GM12878 (cell line): ENCODE measurements around the gene GPC3.

ENCODE experiments used
- BRCA1 ChIP-seq: IDR thresholded peaks from 2 replicates; pipeline ENCODE4 v1.6.1; 2011; ENCODE audit warnings: low read depth, low read length, improper control_type of control experiment
- CBFB ChIP-seq: IDR thresholded peaks from 2 replicates; pipeline ENCODE4 v1.6.1; 2016; ENCODE audit warnings: antibody characterized with exemption, low read depth
- EP300 ChIP-seq, 2 experiments: fragments of 150-350 bp in 1 of 2; IDR thresholded peaks; 2 replicates each; pipeline ENCODE4 v1.6.1; 2011 to 2012; ENCODE audit warnings: low read depth in 2 of 2, low read length in 2 of 2, borderline replicate concordance in 1 of 2, improper control_type of control experiment in 1 of 2, inconsistent platforms in 1 of 2; ENCODE audit not compliant: control insufficient read depth in 1 of 2
- ESRRA ChIP-seq: IDR thresholded peaks from 2 replicates; pipeline ENCODE4 v1.6.1; 2012; ENCODE audit warnings: mild to moderate bottlenecking, low read length, improper control_type of control experiment
- POLR2AphosphoS2 ChIP-seq: IDR thresholded peaks from 2 replicates; pipeline ENCODE4 v1.6.1; 2011; ENCODE audit warnings: low read depth, mild to moderate bottlenecking, low read length, improper control_type of control experiment, moderate library complexity
- POU2F2 ChIP-seq: IDR thresholded peaks from 3 replicates; pipeline ENCODE4 v1.6.1; 2011; ENCODE audit warnings: low read depth, mild to moderate bottlenecking, low read length, borderline replicate concordance
- RAD21 ChIP-seq: IDR thresholded peaks from 2 replicates; pipeline ENCODE4 v1.6.1; 2011; ENCODE audit warnings: mild to moderate bottlenecking, low read depth, low read length, moderate library complexity; ENCODE audit not compliant: insufficient read depth
- RAD51 ChIP-seq: fragments of 450-650 bp; IDR thresholded peaks from 2 replicates; pipeline ENCODE4 v1.6.1; 2016; ENCODE audit warnings: moderate library complexity, mild to moderate bottlenecking, inconsistent platforms
- TCF12 ChIP-seq: IDR thresholded peaks from 2 replicates; pipeline ENCODE4 v1.6.1; 2011; ENCODE audit warnings: low read depth, mild to moderate bottlenecking, low read length
- ZZZ3 ChIP-seq: IDR thresholded peaks from 2 replicates; pipeline ENCODE4 v1.6.1; 2011; ENCODE audit warnings: low read depth; ENCODE audit not compliant: control insufficient read depth, insufficient read length
- TF ChIP-seq, protein P1 (sequence below): IDR thresholded peaks from 2 replicates; pipeline ENCODE4 v1.6.1; 2012; ENCODE audit warnings: mild to moderate bottlenecking, low read depth, low read length
- TF ChIP-seq, protein P2 (sequence below), 3 experiments: IDR thresholded peaks in 2 of 3; conservative IDR thresholded peaks in 1 of 3; 2 replicates each; pipeline ENCODE4 v1.5.1; 2011; ENCODE audit warnings: low read depth in 3 of 3, low read length in 3 of 3, mild to moderate bottlenecking in 3 of 3, control low read depth in 2 of 3, moderate library complexity in 2 of 3, inconsistent platforms in 1 of 3, mixed read lengths in 1 of 3; ENCODE audit not compliant: control insufficient read depth in 2 of 3, insufficient read depth in 1 of 3; ENCODE audit errors: extremely low read depth in 1 of 3
- TF ChIP-seq, protein P3 (sequence below): fragments of 450-650 bp; formaldehyde crosslinking; IDR thresholded peaks from 2 replicates; pipeline ENCODE4 v1.4.0; 2022; ENCODE audit warnings: mild to moderate bottlenecking, moderate library complexity
- TF ChIP-seq, protein P4 (sequence below): IDR thresholded peaks from 2 replicates; pipeline ENCODE4 v1.6.1; 2011; ENCODE audit warnings: mild to moderate bottlenecking, low read depth, low read length, moderate library complexity; ENCODE audit not compliant: insufficient replicate concordance

DNA sequence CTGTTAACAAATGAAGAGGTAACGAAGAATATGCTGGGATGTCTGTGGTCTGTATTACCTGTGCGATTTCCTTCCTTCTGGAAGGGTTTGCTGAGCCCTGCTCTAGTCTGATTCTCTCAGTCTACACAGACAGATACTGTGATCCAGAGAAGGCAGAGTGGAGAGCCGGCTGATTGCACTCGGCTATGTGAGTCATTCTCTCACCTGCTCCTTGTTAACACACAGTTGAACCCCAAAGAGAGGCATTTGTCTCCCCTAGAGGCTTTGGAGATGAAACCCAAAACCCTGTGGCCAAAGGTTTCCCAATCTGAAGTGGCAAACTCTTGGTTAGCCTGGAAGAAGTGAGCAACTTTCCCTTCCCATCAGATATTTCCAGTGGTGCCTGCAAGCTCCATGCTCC, 492.0 kb downstream of the GPC3 start:
- no peak for TF ChIP-seq CBFB
- TF ChIP-seq, protein P1, sequence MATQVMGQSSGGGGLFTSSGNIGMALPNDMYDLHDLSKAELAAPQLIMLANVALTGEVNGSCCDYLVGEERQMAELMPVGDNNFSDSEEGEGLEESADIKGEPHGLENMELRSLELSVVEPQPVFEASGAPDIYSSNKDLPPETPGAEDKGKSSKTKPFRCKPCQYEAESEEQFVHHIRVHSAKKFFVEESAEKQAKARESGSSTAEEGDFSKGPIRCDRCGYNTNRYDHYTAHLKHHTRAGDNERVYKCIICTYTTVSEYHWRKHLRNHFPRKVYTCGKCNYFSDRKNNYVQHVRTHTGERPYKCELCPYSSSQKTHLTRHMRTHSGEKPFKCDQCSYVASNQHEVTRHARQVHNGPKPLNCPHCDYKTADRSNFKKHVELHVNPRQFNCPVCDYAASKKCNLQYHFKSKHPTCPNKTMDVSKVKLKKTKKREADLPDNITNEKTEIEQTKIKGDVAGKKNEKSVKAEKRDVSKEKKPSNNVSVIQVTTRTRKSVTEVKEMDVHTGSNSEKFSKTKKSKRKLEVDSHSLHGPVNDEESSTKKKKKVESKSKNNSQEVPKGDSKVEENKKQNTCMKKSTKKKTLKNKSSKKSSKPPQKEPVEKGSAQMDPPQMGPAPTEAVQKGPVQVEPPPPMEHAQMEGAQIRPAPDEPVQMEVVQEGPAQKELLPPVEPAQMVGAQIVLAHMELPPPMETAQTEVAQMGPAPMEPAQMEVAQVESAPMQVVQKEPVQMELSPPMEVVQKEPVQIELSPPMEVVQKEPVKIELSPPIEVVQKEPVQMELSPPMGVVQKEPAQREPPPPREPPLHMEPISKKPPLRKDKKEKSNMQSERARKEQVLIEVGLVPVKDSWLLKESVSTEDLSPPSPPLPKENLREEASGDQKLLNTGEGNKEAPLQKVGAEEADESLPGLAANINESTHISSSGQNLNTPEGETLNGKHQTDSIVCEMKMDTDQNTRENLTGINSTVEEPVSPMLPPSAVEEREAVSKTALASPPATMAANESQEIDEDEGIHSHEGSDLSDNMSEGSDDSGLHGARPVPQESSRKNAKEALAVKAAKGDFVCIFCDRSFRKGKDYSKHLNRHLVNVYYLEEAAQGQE, result no peak
- TF ChIP-seq POU2F2, result no peak
- TF ChIP-seq, protein P2, sequence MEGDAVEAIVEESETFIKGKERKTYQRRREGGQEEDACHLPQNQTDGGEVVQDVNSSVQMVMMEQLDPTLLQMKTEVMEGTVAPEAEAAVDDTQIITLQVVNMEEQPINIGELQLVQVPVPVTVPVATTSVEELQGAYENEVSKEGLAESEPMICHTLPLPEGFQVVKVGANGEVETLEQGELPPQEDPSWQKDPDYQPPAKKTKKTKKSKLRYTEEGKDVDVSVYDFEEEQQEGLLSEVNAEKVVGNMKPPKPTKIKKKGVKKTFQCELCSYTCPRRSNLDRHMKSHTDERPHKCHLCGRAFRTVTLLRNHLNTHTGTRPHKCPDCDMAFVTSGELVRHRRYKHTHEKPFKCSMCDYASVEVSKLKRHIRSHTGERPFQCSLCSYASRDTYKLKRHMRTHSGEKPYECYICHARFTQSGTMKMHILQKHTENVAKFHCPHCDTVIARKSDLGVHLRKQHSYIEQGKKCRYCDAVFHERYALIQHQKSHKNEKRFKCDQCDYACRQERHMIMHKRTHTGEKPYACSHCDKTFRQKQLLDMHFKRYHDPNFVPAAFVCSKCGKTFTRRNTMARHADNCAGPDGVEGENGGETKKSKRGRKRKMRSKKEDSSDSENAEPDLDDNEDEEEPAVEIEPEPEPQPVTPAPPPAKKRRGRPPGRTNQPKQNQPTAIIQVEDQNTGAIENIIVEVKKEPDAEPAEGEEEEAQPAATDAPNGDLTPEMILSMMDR (IDR thresholded peaks at IDR 0.05 in 2 of 3, conservative IDR thresholded peaks at IDR 0.05 in 1 of 3; ENCODE audit: control insufficient read depth in 2 of 3, extremely low read depth in 1 of 3, insufficient read depth in 1 of 3, low read depth in 3 of 3, low read length in 3 of 3), result no peak
- TF ChIP-seq POLR2AphosphoS2, result no peak
- no peak for TF ChIP-seq ESRRA
- no peak for TF ChIP-seq TCF12
- no peak for TF ChIP-seq BRCA1
- TF ChIP-seq EP300 (IDR thresholded peaks at IDR 0.05; ENCODE audit: borderline replicate concordance in 1 of 2, control insufficient read depth in 1 of 2, low read depth in 2 of 2, low read length in 2 of 2), result no peak
- TF ChIP-seq ZZZ3, result no peak
- TF ChIP-seq, protein P3, sequence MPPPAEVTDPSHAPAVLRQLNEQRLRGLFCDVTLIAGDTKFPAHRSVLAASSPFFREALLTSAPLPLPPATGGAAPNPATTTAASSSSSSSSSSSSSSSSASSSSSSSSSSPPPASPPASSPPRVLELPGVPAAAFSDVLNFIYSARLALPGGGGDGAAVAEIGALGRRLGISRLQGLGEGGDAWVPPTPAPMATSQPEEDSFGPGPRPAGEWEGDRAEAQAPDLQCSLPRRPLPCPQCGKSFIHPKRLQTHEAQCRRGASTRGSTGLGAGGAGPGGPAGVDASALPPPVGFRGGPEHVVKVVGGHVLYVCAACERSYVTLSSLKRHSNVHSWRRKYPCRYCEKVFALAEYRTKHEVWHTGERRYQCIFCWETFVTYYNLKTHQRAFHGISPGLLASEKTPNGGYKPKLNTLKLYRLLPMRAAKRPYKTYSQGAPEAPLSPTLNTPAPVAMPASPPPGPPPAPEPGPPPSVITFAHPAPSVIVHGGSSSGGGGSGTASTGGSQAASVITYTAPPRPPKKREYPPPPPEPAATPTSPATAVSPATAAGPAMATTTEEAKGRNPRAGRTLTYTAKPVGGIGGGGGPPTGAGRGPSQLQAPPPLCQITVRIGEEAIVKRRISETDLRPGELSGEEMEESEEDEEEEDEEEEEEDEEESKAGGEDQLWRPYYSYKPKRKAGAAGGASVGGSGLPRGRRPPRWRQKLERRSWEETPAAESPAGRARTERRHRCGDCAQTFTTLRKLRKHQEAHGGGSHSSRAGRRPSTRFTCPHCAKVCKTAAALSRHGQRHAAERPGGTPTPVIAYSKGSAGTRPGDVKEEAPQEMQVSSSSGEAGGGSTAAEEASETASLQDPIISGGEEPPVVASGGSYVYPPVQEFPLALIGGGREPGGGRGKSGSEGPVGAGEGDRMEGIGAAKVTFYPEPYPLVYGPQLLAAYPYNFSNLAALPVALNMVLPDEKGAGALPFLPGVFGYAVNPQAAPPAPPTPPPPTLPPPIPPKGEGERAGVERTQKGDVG (CRISPR knock-in tag), result no peak
- TF ChIP-seq RAD51, result no peak
- TF ChIP-seq, protein P4, sequence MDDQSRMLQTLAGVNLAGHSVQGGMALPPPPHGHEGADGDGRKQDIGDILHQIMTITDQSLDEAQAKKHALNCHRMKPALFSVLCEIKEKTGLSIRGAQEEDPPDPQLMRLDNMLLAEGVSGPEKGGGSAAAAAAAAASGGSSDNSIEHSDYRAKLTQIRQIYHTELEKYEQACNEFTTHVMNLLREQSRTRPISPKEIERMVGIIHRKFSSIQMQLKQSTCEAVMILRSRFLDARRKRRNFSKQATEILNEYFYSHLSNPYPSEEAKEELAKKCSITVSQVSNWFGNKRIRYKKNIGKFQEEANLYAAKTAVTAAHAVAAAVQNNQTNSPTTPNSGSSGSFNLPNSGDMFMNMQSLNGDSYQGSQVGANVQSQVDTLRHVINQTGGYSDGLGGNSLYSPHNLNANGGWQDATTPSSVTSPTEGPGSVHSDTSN, result no peak
- no peak for TF ChIP-seq RAD21
